WTC11 (cell line): ENCODE data around the gene PRRC2B. TPM values are rescaled to one million over a fixed set of nuclear protein-coding genes. Genes with fewer than 3 reads are reported as not detected.

Experiments used
- ATAC-seq: fragments of 200-7000 bp; cut with Tn5 transposase; 2 replicates; pipeline ENCODE4 v1.10.0; 2021; ENCODE audit warnings: mild to moderate bottlenecking, moderate library complexity
- CTCF ChIA-PET: fragments of 300-600 bp; sonication (Branson Sonifier 250); formaldehyde crosslinking; loops from one replicate; lab custom pipeline; 2021; ENCODE audit warnings: antibody characterized with exemption; lab: Charles Lee
- POLR2A ChIA-PET: fragments of 350-600 bp; sonication (Branson Sonifier 250); formaldehyde crosslinking; loops from one replicate; lab custom pipeline; 2021; ENCODE audit warnings: antibody characterized with exemption; lab: Charles Lee
- DNase-seq: peaks from one replicate; pipeline ENCODE4 v3.0.0; 2021; ENCODE audit warnings: low spot score
- H3K27ac Mint-ChIP-seq: 2 replicates; pipeline ENCODE4 v1.8.0; 2021; ENCODE audit warnings: mixed read lengths
- H3K27me3 Mint-ChIP-seq: 2 replicates; pipeline ENCODE4 v1.8.0; 2021; ENCODE audit warnings: low read depth, mild to moderate bottlenecking, moderate library complexity, mixed read lengths
- H3K36me3 Mint-ChIP-seq: 2 replicates; pipeline ENCODE4 v1.8.0; 2021; ENCODE audit warnings: mixed read lengths
- H3K4me1 Mint-ChIP-seq: 2 replicates; pipeline ENCODE4 v1.8.0; 2022; ENCODE audit warnings: mixed read lengths
- H3K4me3 Mint-ChIP-seq: 2 replicates; pipeline ENCODE4 v1.8.0; 2021; ENCODE audit warnings: mild to moderate bottlenecking, moderate library complexity, mixed read lengths
- H3K9me3 Mint-ChIP-seq: 2 replicates; pipeline ENCODE4 v1.8.0; 2021; ENCODE audit warnings: mixed read lengths
- ARID4B ChIP-seq: sonication (generic); formaldehyde crosslinking; IDR thresholded peaks from 2 replicates; pipeline ENCODE4 v1.8.0; 2023; ENCODE audit warnings: missing genetic modification reagents, mild to moderate bottlenecking, borderline replicate concordance
- ATF3 ChIP-seq: sonication (generic); formaldehyde crosslinking; conservative IDR thresholded peaks from 2 replicates; pipeline ENCODE4 v1.8.1; 2022; ENCODE audit warnings: mild to moderate bottlenecking, missing genetic modification reagents
- CDX4 ChIP-seq: fragments of 250-450 bp; sonication (Bioruptor Pico); IDR thresholded peaks from 2 replicates; pipeline ENCODE4 v1.9.0; 2021; ENCODE audit warnings: moderate library complexity, mild to moderate bottlenecking, inconsistent platforms, borderline replicate concordance
- E2F4 ChIP-seq: sonication (generic); formaldehyde crosslinking; IDR thresholded peaks from 2 replicates; pipeline ENCODE4 v1.8.1; 2022; ENCODE audit warnings: low read depth, mild to moderate bottlenecking, moderate library complexity, missing genetic modification reagents, borderline replicate concordance
- ELF4 ChIP-seq: sonication (generic); formaldehyde crosslinking; IDR thresholded peaks from 2 replicates; pipeline ENCODE4 v1.8.1; 2022; ENCODE audit warnings: low read depth, mild to moderate bottlenecking, moderate library complexity, missing genetic modification reagents
- ERG ChIP-seq: fragments of 250-450 bp; sonication (Bioruptor Pico); IDR thresholded peaks from 2 replicates; pipeline ENCODE4 v1.8.0; 2021; ENCODE audit warnings: mild to moderate bottlenecking
- FOXP4 ChIP-seq: sonication (generic); formaldehyde crosslinking; IDR thresholded peaks from 2 replicates; pipeline ENCODE4 v1.8.0; 2022; ENCODE audit warnings: mild to moderate bottlenecking, missing genetic modification reagents
- HMGA2 ChIP-seq: fragments of 250-450 bp; sonication (Bioruptor Pico); IDR thresholded peaks from 2 replicates; pipeline ENCODE4 v1.4.0; 2021; ENCODE audit warnings: mild to moderate bottlenecking, moderate library complexity
- HMGXB4 ChIP-seq: sonication (generic); formaldehyde crosslinking; IDR thresholded peaks from 2 replicates; pipeline ENCODE4 v1.8.1; 2023; ENCODE audit warnings: mild to moderate bottlenecking, moderate library complexity, missing genetic modification reagents
- KAT7 ChIP-seq: sonication (generic); formaldehyde crosslinking; IDR thresholded peaks from 2 replicates; pipeline ENCODE4 v1.8.1; 2023; ENCODE audit warnings: missing genetic modification reagents, mild to moderate bottlenecking, borderline replicate concordance
- MLX ChIP-seq: sonication (generic); formaldehyde crosslinking; IDR thresholded peaks from 2 replicates; pipeline ENCODE4 v1.8.1; 2023; ENCODE audit warnings: mild to moderate bottlenecking, missing genetic modification reagents, moderate library complexity
- NFE2L1 ChIP-seq: sonication (generic); formaldehyde crosslinking; IDR thresholded peaks from 2 replicates; pipeline ENCODE4 v1.8.1; 2023; ENCODE audit warnings: missing genetic modification reagents
- NFYB ChIP-seq: sonication (generic); formaldehyde crosslinking; conservative IDR thresholded peaks from 2 replicates; pipeline ENCODE4 v1.8.0; 2022; ENCODE audit warnings: low read depth, missing genetic modification reagents
- NR2C2 ChIP-seq: sonication (generic); formaldehyde crosslinking; IDR thresholded peaks from 2 replicates; pipeline ENCODE4 v1.8.0; 2022; ENCODE audit warnings: mild to moderate bottlenecking, missing genetic modification reagents
- RELA ChIP-seq: sonication (generic); formaldehyde crosslinking; IDR thresholded peaks from 2 replicates; pipeline ENCODE4 v1.8.1; 2022; ENCODE audit warnings: missing genetic modification reagents, mild to moderate bottlenecking, borderline replicate concordance
- RORB ChIP-seq: fragments of 250-450 bp; sonication (Bioruptor Pico); IDR thresholded peaks from 2 replicates; pipeline ENCODE4 v1.9.0; 2021; ENCODE audit warnings: mild to moderate bottlenecking
- SOX15 ChIP-seq: fragments of 250-450 bp; sonication (Bioruptor Pico); IDR thresholded peaks from 2 replicates; pipeline ENCODE4 v1.9.0; 2021; ENCODE audit warnings: mild to moderate bottlenecking
- ZMAT4 ChIP-seq: fragments of 250-450 bp; sonication (Bioruptor Pico); IDR thresholded peaks from 2 replicates; pipeline ENCODE4 v1.9.0; 2021; ENCODE audit warnings: mild to moderate bottlenecking
- ZNF138 ChIP-seq: sonication (generic); formaldehyde crosslinking; conservative IDR thresholded peaks from 2 replicates; pipeline ENCODE4 v1.8.1; 2022; ENCODE audit warnings: mild to moderate bottlenecking, moderate library complexity, missing genetic modification reagents
- ZNF232 ChIP-seq: sonication (generic); formaldehyde crosslinking; IDR thresholded peaks from 2 replicates; pipeline ENCODE4 v1.8.0; 2022; ENCODE audit warnings: mild to moderate bottlenecking, missing genetic modification reagents
- ZNF263 ChIP-seq: sonication (generic); formaldehyde crosslinking; IDR thresholded peaks from 2 replicates; pipeline ENCODE4 v1.8.1; 2022; ENCODE audit warnings: low read depth, mild to moderate bottlenecking, moderate library complexity, missing genetic modification reagents
- ZNF671 ChIP-seq: fragments of 250-450 bp; sonication (Bioruptor Pico); IDR thresholded peaks from 2 replicates; pipeline ENCODE4 v1.8.0; 2021; ENCODE audit warnings: mild to moderate bottlenecking
- total RNA-seq: library from RNA; stranded (reverse); gene quantifications from 3 replicates; pipeline ENCODE4 v1.2.3, GENCODE V29; 2021

The PRRC2B gene
- total RNA-seq, 1 experiment from 2014 or later = 272 TPM

GRCh38 chr9:131447148-131447547, 53.3 kb downstream of the PRRC2B start (continued):
- TF ChIP-seq MLX (CRISPR knock-in tag) (no peak), ELF4 (CRISPR knock-in tag) (no peak), SOX15 (CRISPR knock-in tag) (no peak), HMGXB4 (CRISPR knock-in tag) (no peak), RELA (CRISPR knock-in tag) (no peak), E2F4 (CRISPR knock-in tag) (no peak), RORB (CRISPR knock-in tag) (no peak), FOXP4 (CRISPR knock-in tag) (no peak), NFYB (CRISPR knock-in tag) (no peak), KAT7 (CRISPR knock-in tag) (no peak)

- Mint-ChIP-seq H3K4me3 (no peak overlapping the region), H3K9me3 (no peaks in the 10 kb centered on the region), H3K27ac (no peak overlapping the region), H3K36me3 (peaks cover 86% of the 10 kb centered on the region), H3K27me3 (no peaks in the 10 kb centered on the region), H3K4me1 (peaks cover 5% of the 10 kb centered on the region; the same call in 1 of the 2 replicates)
- ChIA-PET CTCF (interaction anchor here (0.8 to 0.9 kb wide), 2 partner anchors 27 to 74 kb away, joined by 3 read pairs; no protein-coding TSS in a partner anchor), POLR2A (no interaction called here)
- ATAC-seq (no peak), DNase-seq (no peak)
- TF ChIP-seq ERG (CRISPR knock-in tag) (no peak), ZNF263 (CRISPR knock-in tag) (no peak), ZMAT4 (no peak), ATF3 (CRISPR knock-in tag) (no peak), CDX4 (CRISPR knock-in tag) (no peak), HMGA2 (CRISPR knock-in tag) (no peak), ZNF232 (CRISPR knock-in tag) (no peak), ZNF138 (no peak), NFE2L1 (CRISPR knock-in tag) (no peak), ELF4 (CRISPR knock-in tag) (no peak), RORB (CRISPR knock-in tag) (no peak), ZNF671 (CRISPR knock-in tag) (no peak), NR2C2 (CRISPR knock-in tag) (no peak), ARID4B (CRISPR knock-in tag) (no peak)
Observed at GRCh38 chr9:131447600-131447999, 53.7 kb downstream of the PRRC2B start.
